HG02981 (cell line): ENCODE data around the gene ATP6V0C.

ENCODE experiments used
- ATAC-seq: cut with Tn5 transposase; IDR thresholded peaks from one replicate; pipeline ENCODE4 v1.9.1; 2021; ENCODE audit warnings: mild to moderate bottlenecking, moderate library complexity; ENCODE audit not compliant: unreplicated experiment

ATP6V0C gene

GRCh38 chr16:2508722-2509400 lies 4.9 kb upstream of the ATP6V0C start:
- ATAC-seq, result no peak

DNA sequence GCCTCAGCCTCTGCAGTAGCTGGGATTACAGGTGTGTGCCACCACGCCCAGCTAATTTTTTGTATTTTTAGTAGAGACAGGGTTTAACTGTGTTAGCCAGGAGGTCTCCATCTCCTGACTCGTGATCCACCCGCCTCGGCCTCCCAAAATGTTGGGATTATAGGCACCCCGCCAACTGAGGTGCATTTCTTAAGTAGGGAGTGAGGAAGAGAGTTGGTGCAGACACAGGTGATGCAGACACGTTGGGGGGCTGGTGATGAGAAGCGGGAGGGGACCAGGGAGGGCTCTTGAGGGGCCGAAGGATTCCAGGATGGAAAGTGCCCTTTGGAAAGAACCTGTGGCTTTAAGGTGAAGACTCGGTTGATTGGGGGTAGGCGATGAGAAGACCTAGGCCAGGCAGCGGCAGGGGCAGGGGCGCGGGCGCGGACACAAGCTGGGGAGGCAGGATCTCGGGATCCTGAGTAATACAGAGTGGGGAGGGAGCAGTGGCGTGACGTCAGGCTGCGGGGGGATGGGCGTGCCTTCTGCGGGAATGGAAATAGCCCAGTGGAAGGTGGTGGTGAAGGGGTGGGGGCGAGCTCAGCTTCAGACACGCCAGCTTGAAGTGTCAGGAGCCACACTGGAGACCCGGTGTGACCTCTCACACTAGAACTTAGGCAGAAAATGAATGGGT lies 2.5 kb upstream of the ATP6V0C start:
- no peak for ATAC-seq

DNA sequence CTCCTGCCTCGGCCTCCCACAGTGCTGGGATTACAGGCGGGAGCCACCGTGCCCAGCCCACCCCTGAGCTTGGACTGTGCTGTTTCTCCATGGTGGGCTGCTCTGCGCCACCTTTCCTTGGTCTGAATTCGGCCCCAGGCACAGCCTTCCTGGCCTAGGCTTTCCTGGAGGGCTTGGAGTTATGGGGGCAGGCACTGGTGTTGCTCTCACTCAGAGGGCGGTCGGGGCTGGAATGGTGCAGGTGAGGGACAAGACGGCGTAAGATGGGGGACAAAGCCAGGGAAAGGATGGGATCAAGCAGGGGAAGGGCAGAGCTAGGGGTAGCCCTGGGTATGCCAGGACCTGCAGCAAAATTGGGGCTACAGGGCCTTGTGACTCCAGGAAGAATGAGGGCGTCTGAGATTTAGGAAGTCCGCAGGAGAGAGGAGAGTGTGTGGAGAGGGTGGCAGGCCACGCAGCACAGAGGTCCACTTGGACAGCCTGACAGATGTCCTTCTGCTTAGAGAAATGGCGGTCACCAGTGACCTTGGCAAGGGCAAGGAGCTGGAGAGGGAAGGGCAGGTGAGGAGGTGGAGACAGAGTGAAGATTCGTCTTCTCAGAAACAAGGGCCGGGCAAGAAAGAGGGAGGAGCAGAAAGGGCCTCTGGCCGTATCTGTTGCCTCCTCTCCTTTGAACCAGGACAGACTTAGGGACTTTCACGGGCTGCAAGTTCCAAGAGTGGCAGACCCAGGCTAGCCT lies 1.6 kb upstream of the ATP6V0C start:
- no peak for ATAC-seq

DNA sequence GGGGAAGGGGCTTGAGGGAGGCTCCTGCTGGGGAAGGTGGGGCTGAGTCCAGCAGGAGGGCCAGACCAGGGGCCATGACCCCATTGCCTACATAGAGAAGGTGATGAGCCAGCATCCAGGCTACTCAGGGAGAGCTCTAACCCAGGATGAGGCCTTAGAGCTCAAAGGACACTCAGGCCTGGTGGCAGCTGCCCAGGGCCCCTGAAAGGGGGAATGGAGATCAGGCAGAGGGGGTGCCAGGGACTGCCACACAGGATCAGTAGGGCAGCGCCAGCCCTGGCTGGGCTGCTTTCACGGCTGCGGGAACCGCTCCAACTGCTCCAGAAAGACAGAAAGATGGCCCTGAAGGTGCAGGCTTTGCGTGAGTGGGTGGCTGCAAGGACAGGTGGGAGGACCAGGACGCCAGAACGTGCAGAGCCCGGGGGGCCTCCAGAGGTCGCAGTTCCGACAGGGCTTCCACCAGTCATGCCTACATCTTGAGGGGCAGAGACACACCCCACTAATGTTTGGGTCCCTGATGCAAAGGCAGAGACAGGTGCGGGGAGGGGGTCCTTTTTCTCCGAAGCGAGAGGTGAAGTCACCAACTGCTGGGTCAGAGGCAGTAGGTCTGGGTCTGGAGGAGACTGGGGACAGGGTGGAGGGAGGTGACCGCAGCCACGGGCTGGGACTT lies 882 bp upstream of the ATP6V0C start:
- ATAC-seq, result no peak

GRCh38 chr16:2514333-2515179 lies 804 bp downstream of the ATP6V0C start:
- no peak for ATAC-seq

DNA sequence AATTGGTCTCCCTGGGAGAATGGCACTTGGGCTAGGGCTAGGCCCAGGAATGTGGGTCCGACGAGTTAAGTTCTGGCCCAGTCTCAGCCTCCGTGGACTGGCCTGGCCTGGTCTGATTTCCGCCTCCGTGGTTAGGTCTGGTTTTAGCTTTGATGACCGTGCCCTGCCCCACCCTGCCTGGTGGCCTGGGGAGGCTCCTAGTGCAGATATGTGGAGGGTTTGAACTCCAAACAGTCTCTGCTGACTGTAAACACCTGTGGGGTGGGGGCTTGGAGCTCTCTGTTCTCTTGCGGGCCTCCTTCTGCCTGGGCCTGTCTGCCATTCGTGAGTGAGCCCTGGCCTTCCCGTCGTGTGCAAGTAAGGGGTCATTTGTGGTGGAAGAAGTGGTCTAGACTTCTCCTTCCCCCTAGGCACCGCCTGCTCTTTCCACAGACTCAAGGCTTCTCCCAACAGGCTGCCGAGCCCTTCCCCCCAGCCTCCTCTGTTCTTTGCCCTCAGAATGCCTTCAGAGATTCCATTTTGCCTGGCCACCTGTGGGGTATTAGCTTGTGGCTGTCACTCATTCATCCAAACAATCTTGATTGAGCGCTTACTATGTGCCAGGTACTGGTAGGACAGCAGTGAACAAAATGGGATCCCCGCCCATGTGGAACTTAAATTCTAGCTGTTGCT lies 1.6 kb downstream of the ATP6V0C start:
- ATAC-seq, result no peak

DNA sequence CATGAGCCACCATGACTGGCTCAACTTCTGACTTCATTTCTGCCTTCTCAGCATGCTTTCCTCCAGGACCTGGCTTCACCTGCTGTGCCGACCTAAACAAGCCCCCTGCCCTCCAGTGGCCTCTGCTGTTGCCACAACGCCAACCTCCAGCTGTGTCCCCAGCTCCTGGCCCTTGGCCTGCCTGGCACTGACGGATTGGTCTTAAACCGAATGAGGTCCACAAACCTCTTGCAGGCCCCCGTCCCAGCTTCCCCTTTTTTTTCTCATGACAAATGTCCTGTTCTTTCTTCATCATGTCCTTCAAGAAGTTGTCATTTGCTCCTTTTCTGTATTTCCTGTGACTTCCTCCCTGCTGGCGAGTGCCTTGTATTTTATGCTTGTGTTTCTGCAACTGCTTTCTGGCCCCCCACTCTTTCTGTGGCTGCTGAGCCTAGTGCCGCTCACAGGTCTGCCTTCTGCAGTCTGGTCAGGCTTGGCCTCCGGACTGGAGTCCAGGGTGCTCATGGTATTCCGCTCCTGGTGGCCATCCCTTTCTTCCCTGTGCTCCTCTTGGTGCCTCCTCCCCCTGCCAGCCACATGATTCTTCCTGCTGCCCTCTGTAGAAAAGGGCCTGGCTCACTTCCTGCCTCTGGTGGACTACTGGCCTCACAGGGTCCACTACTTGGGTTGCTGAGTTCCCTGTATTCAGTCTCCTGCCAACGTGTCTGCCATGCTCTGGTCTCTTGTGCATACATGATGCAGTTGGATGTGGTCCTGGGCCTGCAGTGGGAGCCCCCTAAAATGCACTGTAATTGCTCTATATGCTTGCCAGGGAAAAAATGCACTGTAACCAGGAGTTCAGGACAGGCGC lies 2.9 kb downstream of the ATP6V0C start:
- ATAC-seq, result no peak

DNA sequence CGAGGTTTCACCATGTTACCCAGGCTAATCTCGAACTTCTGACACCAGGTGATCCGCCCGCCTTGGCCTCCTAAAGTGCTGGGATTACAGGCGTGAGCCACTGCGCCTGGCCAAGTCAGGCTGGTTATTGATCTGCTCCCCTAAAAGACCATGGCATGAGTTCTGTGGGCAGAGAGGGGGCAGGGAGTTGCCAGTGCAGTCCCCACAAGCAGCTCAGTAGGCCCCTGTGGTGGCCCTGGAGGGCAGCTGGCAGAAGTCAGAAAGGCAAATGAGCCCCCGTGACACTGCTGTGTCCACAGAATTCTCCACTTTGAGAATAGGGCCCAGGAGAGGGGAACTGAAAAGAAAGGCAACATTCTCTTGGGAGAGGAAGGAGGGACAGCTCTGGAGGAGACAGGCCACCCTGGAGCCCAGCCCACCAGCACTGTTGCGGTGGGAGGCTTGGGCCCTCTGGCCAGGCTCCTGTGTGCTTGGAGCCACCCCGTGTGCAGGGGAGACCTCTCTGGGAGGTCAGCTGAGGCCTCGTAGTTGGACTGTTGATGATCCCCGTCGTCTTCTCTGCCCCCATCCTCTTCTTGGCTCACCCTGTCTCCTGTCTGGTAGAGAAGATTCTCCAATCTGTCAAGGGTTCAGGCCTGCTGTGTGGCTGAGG lies 4.3 kb downstream of the ATP6V0C start:
- ATAC-seq, result no peak

GRCh38 chr16:2518823-2519710 lies 5.3 kb downstream of the ATP6V0C start:
- no peak for ATAC-seq

GRCh38 chr16:2519711-2520080 lies 5.9 kb downstream of the ATP6V0C start:
- ATAC-seq, result no peak

GRCh38 chr16:2520097-2520783 lies 6.5 kb downstream of the ATP6V0C start, which contains the start of gene AMDHD2:
TSS of gene AMDHD2 (plus strand) at chr16:2520371. CDS start at chr16:2520459, 88 bp downstream.
- ATAC-seq, result peak; percentile 45

- ATAC-seq, result peak; percentile 36
Observed at GRCh38 chr16:2520784-2521531, 7.2 kb downstream of the ATP6V0C start.

- ATAC-seq, result no peak
Observed at GRCh38 chr16:2523801-2524231, 10.1 kb downstream of the ATP6V0C start.

DNA sequence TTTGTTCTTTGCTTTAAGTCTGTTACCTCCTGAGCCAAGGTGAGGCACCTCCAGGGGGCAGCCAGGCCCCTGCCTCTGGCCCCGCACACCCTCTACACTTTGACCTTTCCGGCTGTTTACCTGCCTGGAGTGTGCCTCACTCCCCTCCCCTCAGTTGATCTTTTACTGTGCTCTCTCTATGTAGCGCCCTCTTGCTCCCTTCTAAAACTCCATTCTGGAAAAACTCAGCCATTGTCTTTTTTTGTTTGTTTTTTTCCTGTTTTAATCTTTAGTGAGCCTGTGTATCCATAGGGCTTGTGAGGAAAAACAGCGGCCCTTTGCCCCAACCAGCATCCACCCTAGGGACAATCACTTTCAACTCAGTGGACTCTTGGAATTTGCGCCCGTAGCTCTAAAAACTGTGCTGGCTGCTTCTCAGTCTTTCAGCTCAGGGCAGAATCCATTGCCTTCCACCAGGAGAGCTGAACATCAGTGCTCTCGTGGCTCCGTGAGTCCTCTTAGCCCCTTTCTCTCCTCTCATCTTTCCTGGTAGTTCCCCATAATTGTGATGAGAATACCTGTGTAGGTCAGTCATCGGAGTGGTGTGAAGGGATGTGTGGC lies 10.7 kb downstream of the ATP6V0C start:
- ATAC-seq, result no peak

DNA sequence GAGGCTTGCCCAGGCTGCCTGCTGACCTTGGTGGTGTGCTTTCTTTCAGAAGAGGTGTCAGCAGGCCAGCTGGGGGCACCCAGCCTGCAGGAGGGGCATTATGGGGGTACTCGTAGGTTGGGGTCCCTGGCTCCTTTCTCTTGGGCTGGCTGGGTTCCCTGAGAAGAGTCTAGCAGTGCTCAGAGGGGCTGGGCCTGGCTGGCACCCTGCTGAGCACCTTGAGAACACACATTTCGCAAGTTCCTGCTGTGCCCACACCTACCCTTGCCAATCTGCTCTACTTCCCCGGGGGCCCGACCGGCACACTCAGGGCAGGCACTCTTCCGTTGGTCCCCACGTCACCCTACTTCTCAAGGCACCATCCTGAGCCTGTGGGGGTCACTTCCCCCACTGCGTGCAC lies 12.4 kb downstream of the ATP6V0C start:
- no peak for ATAC-seq
